ENCODE results near the gene ATP6V0C.
A peak's percentile ranks its signal among the peaks of the same experiment; 100 is the strongest.
"Not testable (repeated sequence)": the region's sequence is repeated elsewhere in the genome, so short reads cannot be mapped to it uniquely, and the experiment has no call there.

The ATP6V0C gene

GRCh38 chr16:2475413-2476344 lies 38.1 kb upstream of the ATP6V0C start:
- DNase-seq, result no peak

GRCh38 chr16:2476345-2476720 lies 37.4 kb upstream of the ATP6V0C start:
- DNase-seq, result no peak

GRCh38 chr16:2476741-2477140 lies 37.0 kb upstream of the ATP6V0C start:
- no peak for DNase-seq

- DNase-seq, result no peak
Observed at GRCh38 chr16:2477327-2477726, 36.4 kb upstream of the ATP6V0C start.

- DNase-seq, result no peak
Observed at GRCh38 chr16:2478279-2478678, 35.5 kb upstream of the ATP6V0C start.

GRCh38 chr16:2479996-2480395 lies 33.8 kb upstream of the ATP6V0C start:
- not testable (repeated sequence) for DNase-seq

GRCh38 chr16:2480948-2481347 lies 32.8 kb upstream of the ATP6V0C start:
- DNase-seq, result no peak

- DNase-seq, result no peak
Observed at GRCh38 chr16:2481676-2482075, 32.1 kb upstream of the ATP6V0C start.

- DNase-seq, result no peak
Observed at GRCh38 chr16:2482249-2482648, 31.5 kb upstream of the ATP6V0C start.

GRCh38 chr16:2482708-2483534 lies 30.8 kb upstream of the ATP6V0C start:
- DNase-seq, result no peak

- no peak for DNase-seq
Observed at GRCh38 chr16:2483939-2484897, 29.5 kb upstream of the ATP6V0C start.

GRCh38 chr16:2484898-2485508 lies 28.7 kb upstream of the ATP6V0C start:
- DNase-seq, result no peak

- DNase-seq, result no peak
Observed at GRCh38 chr16:2485811-2486507, 27.8 kb upstream of the ATP6V0C start.

- peak; percentile 70 for DNase-seq
Observed at GRCh38 chr16:2486645-2487516, 26.9 kb upstream of the ATP6V0C start.

- DNase-seq, result no peak
Observed at GRCh38 chr16:2487517-2487842, 26.3 kb upstream of the ATP6V0C start.

GRCh38 chr16:2487903-2488531 lies 25.7 kb upstream of the ATP6V0C start:
- DNase-seq, result peak; percentile 88

- no peak for DNase-seq
Observed at GRCh38 chr16:2489581-2489980, 24.2 kb upstream of the ATP6V0C start.

- no peak for DNase-seq
Observed at GRCh38 chr16:2490190-2491105, 23.3 kb upstream of the ATP6V0C start.

GRCh38 chr16:2492292-2492691 lies 21.5 kb upstream of the ATP6V0C start:
- no peak for DNase-seq
